Pancreas (tissue), 10 donors: Measurements from ENCODE around the gene ARHGAP5. TPM values are rescaled to one million over a fixed set of nuclear protein-coding genes. Genes with fewer than 3 reads are reported as not detected.
"Not testable (repeated sequence)": the region's sequence is repeated elsewhere in the genome, so short reads cannot be mapped to it uniquely, and the experiment has no call there.

Source experiments
- ATAC-seq, 4 donors: fragments of 200-7000 bp; cut with Tn5 transposase; one replicate each; pipeline versions ENCODE4 v1.8.0 to v1.9.1; 2020; ENCODE audit warnings: mild to moderate bottlenecking in 4 of 4, moderate library complexity in 4 of 4
- DNase-seq, 6 donors: peaks; one replicate each; pipeline ENCODE4 v3.0.0-alpha.2; 2020
- FAIRE-seq: peaks from 2 replicates; lab custom pipeline; 2012; peaks lifted over from hg19 to GRCh38; lab: Jason Lieb, UNC
- H3K27ac ChIP-seq, 4 donors: fragments of 200-600 bp; sonication (generic); 1 replicate in 3 of 4; 2 replicates in 1 of 4; pipeline versions ENCODE4 v1.5.0 to v1.8.0; 2020
- H3K27me3 ChIP-seq, 4 donors: fragments of 200-600 bp; one replicate each; pipeline ENCODE4 v1.8.0; 2021
- H3K36me3 ChIP-seq, 3 donors: fragments of 200-600 bp; sonication (generic) in 1 of 3; one replicate each; pipeline versions ENCODE4 v1.5.0 to v1.8.0; 2020 to 2021
- H3K4me1 ChIP-seq, 3 donors: fragments of 200-600 bp; one replicate each; pipeline ENCODE4 v1.8.0; 2021
- H3K4me3 ChIP-seq, 4 donors: fragments of 200-600 bp; sonication (generic) in 2 of 4; one replicate each; pipeline versions ENCODE4 v1.5.0 to v1.8.0; 2020 to 2021
- H3K9me3 ChIP-seq, 4 donors: fragments of 200-600 bp; one replicate each; pipeline ENCODE4 v1.8.0; 2021
- CTCF ChIP-seq, 4 donors: fragments of 200-600 bp; sonication (generic) in 3 of 4; IDR thresholded peaks; one replicate each; pipeline versions ENCODE4 v1.5.0 to v1.8.0; 2021; ENCODE audit warnings: antibody characterized with exemption in 4 of 4
- WGBS, 2 donors: extraction: QIAGEN DNeasy Blood & Tissue Kit; methylation state at CpG; one replicate each; pipeline ENCODE4 v1.1.7; 2013; 5-methylcytosine and 5-hydroxymethylcytosine counted together
- intact Hi-C, 3 donors: fragments of 100-400 bp; cut with DNase I; formaldehyde crosslinking; loops; one replicate each; pipeline versions ENCODE4 v1.11.1 to v1.14.2; 2022
- polyA plus RNA-seq, 2 donors: library from polyadenylated mRNA; stranded (reverse); fragments of 200-250 nt; gene quantifications; one replicate each; pipeline ENCODE4 v1.2.3, GENCODE V29; 2013
- total RNA-seq, 6 donors: library from RNA; stranded (reverse); fragmentation: NEBNext Ultra II Directional in 4 of 6; extraction: Animal tissue kit (Norgen Biotek cat#: 25700) in 4 of 6; gene quantifications; one replicate each; pipeline versions ENCODE4 v1.2.1 to v1.2.4, GENCODE V29; 2021 to 2023
- donor health status: healthy with polysubstance abuse.
- donor health status: DM: no; HTN: no; CAD: no; lungs with moderate emphysema.
- donor health status: DM: no; HTN: no; CAD: no.
- donor health status: control.
- donor health status: control.
- donor health status: Bipolar disorder and iron deficiency.
- donor health status: DM: yes; HTN: yes; CAD: no.
- donor health status: DM: no; HTN: no; CAD: no.
- donor health status: DM: no; HTN: no; CAD: no.
- donor health status: DM: yes; HTN: yes; CAD: no.

ARHGAP5 gene
- total and polyA plus RNA-seq, 8 donors = 7.1 to 81.8 (median 53.1) TPM

DNA sequence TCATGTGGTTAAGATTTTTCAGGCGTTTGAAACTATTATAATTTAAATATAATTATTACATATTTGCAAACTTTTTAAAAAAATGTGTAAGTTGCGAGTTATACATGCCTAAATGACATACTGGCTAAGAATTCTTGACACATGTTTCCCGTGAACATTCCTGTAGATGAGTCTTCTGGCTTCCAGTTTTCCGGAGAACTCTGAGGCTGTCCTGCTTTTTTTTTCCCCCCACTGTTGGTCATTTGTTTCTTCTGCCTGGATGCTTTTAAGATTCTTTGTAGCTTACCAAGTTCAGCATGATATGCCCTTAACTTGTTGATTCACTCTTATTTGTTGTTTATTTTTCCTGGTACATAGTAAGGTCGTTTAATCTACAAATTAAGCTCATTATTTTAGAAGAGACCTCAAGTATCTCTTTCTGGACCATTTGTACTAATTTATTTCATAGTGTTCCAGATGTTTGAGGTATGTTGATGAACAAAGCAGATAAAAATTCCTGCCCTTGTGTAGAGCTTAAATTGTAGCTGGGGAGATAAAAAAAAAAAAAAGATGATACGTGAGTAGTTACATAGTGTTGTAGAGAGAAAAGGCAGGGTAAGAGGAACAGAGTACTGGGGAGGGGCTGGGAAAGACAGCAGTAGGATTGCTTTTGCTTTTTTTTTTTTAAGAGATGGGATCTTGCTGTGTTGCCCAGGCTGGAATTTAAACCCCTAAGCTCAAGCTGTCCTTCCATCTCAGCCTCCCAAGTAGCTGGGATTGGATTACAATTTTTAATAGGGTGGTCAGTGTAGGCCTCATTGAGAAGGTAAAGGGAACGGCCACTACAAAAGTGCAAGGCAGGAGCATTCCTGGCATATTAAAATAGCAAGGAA, 32.8 kb downstream of the ARHGAP5 start:
- WGBS, 2 donors = 86 to 87% methylated on average over 7 of the region's 7 CpGs
- no peak for ATAC-seq
- no peak overlapping the region for H3K27ac ChIP-seq
- H3K9me3 ChIP-seq = no peaks in the 10 kb centered on the region
- H3K27me3 ChIP-seq = no peaks in the 10 kb centered on the region
- H3K4me3 ChIP-seq = no peak overlapping the region
- DNase-seq = no peak
- H3K4me1 ChIP-seq = peaks cover 0 to 7% (median 0%) of the 10 kb centered on the region in 3 donors
- no peak for FAIRE-seq
- no peaks in the 10 kb centered on the region for H3K36me3 ChIP-seq
- intact Hi-C loops = no loop called here
- TF ChIP-seq CTCF (IDR thresholded peaks at IDR 0.05) = no peak

GRCh38 chr14:32110548-32110896, 33.4 kb downstream of the ARHGAP5 start:
- intact Hi-C loops = no loop called here
- H3K4me1 ChIP-seq = peaks cover 0 to 7% (median 0%) of the 10 kb centered on the region in 3 donors
- DNase-seq = no peak
- no peak for FAIRE-seq
- no peak for ATAC-seq
- H3K27ac ChIP-seq = no peak overlapping the region
- TF ChIP-seq CTCF (IDR thresholded peaks at IDR 0.05) = no peak
- WGBS, 2 donors = 95 to 96% methylated on average over 2 of the region's 2 CpGs
- no peak overlapping the region for H3K4me3 ChIP-seq
- no peaks in the 10 kb centered on the region for H3K36me3 ChIP-seq
- no peaks in the 10 kb centered on the region for H3K9me3 ChIP-seq
- no peaks in the 10 kb centered on the region for H3K27me3 ChIP-seq

DNA sequence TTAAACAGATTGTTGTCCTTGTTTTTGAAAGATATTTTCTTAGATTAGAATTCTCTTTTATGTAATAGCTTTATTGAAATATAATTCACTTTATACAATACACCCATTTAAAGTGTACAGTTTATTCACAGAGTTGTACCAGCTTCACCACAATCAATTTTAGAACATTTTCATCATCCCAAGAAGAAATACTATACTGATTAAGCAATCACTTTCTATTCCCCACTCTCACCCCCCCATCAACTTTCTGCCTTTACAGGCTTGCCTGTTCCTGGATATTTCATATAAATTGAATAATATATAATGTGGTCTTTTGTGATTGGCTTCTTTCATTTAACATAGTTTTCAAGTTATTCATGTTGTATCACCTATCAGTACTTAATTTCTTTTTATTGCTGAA, 44.4 kb downstream of the ARHGAP5 start:
- H3K27me3 ChIP-seq = no peaks in the 10 kb centered on the region
- ATAC-seq = no peak
- H3K27ac ChIP-seq = no peak overlapping the region
- no peak for DNase-seq
- peaks cover 0 to 10% (median 7%) of the 10 kb centered on the region in 3 donors for H3K4me1 ChIP-seq
- no peaks in the 10 kb centered on the region for H3K36me3 ChIP-seq
- intact Hi-C loops = no loop called here
- no peaks in the 10 kb centered on the region for H3K9me3 ChIP-seq
- no peak overlapping the region for H3K4me3 ChIP-seq
- FAIRE-seq = no peak
- no peak for TF ChIP-seq CTCF (IDR thresholded peaks at IDR 0.05)

DNA sequence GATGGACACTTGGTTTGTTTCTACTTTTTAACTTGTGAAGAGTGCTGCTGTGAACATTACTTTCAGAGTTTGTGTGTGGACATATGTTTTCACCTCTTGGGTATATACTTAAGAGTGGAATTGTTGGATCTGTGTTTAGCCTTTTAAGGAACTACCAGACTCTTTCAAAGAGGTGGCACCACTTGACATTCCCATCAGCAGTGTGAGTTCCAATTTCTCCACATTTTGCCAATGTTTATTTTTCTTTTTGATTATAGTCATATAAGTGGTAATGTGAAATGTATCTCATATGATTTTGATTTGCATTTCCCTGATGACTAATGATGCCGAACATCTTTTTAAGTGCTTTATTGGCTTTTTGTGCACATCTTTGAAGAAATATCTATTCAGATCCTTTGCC, 44.8 kb downstream of the ARHGAP5 start:
- TF ChIP-seq CTCF (IDR thresholded peaks at IDR 0.05) = no peak
- 97% methylated on average over 1 of the region's 1 CpG for WGBS, 2 donors
- H3K27me3 ChIP-seq = no peaks in the 10 kb centered on the region
- H3K4me3 ChIP-seq = no peak overlapping the region
- H3K27ac ChIP-seq = no peak overlapping the region
- H3K9me3 ChIP-seq = no peaks in the 10 kb centered on the region
- DNase-seq (no peak), ATAC-seq (no peak), FAIRE-seq (no peak)
- intact Hi-C loops = no loop called here
- no peaks in the 10 kb centered on the region for H3K36me3 ChIP-seq
- peaks cover 0 to 10% (median 7%) of the 10 kb centered on the region in 3 donors for H3K4me1 ChIP-seq

DNA sequence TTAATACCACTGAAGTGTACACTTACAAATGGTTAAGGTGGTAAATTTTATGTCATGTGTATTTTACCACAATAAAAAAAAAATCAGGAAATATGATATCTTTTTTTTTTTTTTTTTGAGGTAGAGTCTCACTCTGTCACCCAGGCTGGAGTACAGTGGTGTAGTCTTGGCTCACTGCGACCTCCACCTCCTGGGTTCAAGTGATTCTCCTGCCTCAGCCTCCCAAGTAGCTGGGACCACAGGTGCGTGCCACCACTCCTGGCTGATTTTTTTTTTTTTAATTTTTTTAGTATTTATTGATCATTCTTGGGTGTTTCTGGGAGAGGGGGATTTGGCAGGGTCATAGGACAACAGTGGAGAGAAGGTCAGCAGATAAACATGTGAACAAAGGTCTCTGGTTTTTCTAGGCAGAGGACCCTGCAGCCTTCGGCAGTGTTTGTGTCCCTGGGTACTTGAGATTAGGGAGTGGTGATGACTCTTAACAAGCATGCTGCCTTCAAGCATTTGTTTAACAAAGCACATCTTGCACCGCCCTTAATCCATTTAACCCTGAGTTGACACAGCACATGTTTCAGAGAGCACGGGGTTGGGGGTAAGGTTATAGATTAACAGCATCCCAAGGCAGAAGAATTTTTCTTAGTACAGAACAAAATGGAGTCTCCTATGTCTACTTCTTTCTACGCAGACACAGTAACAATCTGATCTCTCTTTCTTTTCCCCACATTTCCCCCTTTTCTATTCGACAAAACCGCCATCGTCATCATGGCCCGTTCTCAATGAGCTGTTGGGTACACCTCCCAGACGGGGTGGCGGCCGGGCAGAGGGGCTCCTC, 50.0 kb downstream of the ARHGAP5 start:
- WGBS, 2 donors = 90 to 91% methylated on average over 6 to 7 of the region's 13 CpGs
- H3K4me3 ChIP-seq, H3K27me3 ChIP-seq, DNase-seq, H3K27ac ChIP-seq, H3K4me1 ChIP-seq, FAIRE-seq, H3K36me3 ChIP-seq, intact Hi-C loops, ATAC-seq, H3K9me3 ChIP-seq: not testable (repeated sequence)

- H3K27me3 ChIP-seq, H3K4me1 ChIP-seq, intact Hi-C loops, H3K36me3 ChIP-seq, FAIRE-seq, H3K9me3 ChIP-seq, H3K4me3 ChIP-seq: not testable (repeated sequence)
- DNase-seq (peak in 2 of 6 donors; percentile 21 to 70), ATAC-seq (peak in 1 of 4 donors; percentile 37)
- H3K27ac ChIP-seq = peak overlapping the region in 1 of 4 donors; percentile 30
- WGBS, 2 donors = 97% methylated on average over 50 to 57 of the region's 57 CpGs
These were observed 50.9 kb downstream of the ARHGAP5 start for GRCh38 chr14:32127731-32128654.
